NCI-H2196 treated with DMSO at 0.1 percent for 48 hours (cell line): ENCODE data around the gene TSSC4.
A peak's percentile ranks its signal among the peaks of the same experiment; 100 is the strongest.

Experiments
- DNase-seq: peaks from one replicate; lab custom pipeline; 2025; ENCODE audit not compliant: unreplicated experiment; lab: John Stamatoyannopoulos, UW

Gene TSSC4

DNA sequence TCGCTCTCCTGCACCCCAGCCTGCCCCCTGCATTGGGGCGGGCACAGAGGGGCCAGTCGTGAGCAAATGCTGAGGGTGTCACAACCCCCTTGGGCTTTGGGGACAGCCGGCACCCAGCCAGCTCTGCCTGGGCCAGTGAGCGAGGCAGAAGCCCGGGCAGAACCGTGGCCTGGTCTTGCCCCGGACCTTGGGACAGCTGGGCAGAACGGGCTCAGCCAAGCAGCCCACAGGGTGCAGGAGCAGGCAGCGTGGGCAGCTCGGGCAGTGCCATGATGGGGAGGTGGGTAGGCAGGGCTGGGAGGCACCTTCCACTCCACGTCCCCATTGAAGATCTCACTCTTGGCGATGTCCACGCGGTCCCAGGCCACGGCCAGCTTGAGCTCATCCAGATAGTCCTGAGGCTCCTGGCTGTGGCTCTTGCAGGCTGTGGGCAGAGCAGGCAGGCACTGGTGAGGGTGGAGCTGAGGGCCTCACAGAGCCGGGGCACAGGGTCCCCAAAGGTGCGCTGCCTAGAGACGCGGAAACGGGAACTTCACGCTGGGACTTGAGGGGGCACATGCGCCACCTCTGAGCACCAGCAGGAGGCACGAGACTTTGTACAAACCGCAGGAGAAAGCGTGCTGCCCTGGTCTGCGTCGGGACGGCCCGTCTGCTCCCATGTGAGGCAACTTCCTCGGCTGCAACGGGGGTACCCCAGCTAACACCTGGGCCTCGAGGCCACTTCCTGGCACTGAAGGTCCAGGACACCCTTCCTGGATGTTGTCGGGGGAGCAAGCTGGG is 15.2 kb downstream of the TSSC4 start:
- no peak for DNase-seq

DNA sequence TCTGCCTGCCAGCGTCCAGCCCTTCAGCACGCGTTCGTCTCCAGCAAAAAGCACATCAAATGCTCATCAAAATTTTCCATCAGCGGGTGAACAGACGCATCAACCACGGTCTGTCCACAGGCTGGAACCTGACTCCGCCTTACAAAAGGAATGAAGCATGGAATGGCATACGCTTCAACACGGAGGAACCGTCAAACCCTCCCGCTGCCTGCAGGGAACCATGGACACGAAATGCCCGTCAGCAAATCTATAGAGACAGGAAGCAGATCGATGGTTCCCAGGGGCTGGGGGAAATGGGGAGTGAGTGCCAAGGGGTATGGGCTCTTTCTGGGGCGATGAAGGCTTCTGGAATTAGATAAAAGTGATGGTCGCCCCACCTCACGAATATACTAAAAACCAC is 16.2 kb downstream of the TSSC4 start:
- no peak for DNase-seq

DNA sequence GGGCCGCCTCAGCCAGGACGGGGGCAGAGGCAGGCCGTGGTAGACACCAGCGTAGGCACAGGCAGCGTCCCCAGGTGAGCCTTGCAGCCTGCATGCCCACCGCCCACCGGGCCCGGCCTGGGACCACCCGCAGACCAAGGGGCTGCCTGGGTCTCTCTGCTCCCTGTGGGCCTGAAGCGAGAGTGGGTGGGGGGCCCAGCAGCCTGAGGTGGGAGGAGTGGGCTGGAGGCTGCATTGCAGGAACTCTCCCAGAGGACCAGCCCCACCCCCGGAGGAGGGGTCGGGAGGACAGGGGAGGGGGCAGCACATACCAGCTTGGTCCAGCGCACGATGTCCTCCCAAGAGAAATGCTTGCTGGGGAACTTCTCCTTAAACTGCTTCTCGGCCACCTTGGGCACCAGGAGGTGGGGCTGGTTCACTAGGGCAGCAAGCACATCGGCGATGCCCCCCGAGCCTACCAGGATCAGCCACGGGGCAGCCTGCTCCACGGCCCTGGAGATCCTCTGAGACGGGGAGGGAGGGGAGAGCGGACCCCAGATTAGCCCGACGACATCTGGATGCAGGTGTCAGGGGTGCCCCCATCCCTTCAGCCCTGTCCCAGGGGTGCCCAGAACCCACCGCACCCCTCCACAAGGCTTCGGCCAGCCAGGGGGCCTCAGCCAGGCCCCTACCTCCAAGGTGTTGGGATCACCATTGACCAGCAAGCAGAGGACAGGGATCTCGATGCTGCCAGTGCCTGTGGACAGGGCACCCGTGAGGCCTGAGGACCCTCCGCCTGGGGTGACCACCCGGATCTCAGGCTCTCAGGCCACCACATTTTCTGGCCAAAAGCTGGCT is 17.5 kb downstream of the TSSC4 start:
- no peak for DNase-seq

DNA sequence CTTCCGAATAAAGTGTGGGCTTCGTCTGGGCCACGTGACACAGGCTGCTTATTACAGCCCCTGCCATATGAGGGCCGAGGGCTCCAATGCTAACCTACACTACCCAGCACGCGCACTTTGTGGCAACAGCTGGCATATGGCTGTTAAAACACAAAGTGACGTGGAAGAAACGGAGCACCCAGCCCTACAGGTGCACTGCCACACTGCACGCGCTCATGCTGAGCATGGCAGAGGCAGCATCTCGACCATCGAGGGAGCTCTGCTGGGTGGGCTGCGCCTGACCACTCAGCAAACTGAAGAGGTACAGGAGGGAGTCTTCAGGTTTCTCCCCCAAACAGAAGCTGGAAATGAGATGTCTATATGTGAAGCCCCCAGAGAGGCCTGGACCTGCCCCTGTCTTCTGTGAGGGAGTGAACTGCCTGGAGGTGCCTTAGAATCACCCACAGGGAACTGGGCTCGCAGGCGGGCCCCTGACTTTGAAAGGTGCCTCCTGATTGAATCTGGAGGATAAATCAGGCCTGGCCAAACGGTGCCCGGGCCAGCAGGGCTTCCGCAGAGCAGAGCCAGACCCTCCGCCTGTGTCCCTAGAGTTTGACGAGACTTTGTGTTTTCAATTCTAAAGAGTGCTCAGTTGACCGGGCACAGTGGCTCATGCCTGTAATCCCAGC is 18.3 kb downstream of the TSSC4 start:
- no peak for DNase-seq

DNA sequence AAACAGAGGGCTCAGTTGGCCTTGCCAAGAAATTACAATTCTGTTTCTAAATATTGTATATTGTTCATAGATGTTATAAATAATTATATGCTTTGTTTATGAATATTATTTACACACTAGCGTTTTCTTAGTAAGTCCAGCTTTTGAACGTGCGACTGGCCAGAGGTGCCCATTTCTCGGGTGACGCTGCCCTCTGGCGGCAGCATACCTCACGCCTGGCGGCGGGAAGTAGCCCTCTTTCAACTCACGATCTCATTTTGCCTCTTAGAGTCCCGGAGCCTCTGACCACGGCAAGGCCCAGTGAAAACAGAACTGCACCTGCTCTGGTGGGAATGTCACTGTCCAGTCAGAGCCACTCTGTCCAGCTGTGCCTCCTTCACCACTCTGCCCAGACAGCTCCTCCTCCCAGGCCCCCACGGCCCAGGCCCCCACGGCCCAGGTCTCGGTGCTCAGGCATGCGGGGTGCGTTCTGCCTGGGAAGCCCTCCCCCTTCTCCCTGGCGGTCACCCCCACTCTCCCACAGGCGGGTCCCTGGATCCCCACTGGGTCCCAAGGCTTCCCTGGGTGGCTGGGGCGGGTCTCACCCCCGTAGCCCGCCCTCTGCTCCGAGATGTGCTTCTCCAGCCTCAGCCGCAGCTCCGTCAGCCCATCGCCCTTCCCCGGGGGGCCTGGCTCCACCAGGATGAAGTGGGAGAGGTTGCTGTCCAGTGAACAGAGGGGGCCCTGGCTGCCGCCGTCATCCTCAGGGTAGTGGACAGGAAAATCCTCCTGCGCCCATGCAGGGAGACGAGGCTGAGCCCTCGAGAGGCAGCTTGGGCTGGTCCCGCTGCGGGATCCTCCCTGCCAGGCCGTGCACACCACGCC is 19.3 kb downstream of the TSSC4 start:
- DNase-seq = peak; percentile 52

DNA sequence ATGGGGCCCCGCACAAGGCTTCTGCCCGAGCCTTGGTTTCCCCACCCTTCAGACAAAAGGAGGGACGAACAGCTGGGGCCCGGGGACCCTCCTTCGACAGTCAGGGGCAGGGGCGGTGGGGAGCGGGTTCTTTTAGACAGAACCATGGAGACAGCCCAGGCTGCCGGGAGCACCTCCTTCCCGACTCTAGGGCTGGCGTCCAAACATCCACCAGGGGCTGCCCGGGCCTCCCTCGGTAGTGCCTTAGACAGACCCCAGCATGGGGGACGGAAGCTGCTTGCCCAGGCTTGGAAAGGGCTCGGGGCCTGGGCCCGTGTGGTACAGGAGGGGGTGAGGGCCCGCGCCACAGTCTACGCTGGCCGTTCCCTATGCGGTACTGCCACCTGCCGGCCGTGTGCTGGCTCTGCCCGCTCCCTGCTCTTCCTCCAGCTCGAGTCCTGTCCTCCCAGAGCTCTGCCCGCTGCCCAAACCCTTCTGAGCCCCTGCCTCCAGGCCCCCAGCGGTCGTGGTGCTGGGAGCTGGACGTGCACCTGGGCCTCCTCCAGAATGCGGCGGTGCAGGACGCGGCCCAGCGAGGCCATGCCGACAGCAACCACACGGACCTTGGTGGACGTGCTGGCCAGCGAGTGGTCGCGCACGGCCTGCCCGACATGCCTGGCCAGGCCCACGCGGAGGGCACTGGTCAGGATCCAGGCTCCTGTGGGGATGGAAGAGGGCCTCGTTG is 20.1 kb downstream of the TSSC4 start:
- peak; percentile 74 for DNase-seq

DNA sequence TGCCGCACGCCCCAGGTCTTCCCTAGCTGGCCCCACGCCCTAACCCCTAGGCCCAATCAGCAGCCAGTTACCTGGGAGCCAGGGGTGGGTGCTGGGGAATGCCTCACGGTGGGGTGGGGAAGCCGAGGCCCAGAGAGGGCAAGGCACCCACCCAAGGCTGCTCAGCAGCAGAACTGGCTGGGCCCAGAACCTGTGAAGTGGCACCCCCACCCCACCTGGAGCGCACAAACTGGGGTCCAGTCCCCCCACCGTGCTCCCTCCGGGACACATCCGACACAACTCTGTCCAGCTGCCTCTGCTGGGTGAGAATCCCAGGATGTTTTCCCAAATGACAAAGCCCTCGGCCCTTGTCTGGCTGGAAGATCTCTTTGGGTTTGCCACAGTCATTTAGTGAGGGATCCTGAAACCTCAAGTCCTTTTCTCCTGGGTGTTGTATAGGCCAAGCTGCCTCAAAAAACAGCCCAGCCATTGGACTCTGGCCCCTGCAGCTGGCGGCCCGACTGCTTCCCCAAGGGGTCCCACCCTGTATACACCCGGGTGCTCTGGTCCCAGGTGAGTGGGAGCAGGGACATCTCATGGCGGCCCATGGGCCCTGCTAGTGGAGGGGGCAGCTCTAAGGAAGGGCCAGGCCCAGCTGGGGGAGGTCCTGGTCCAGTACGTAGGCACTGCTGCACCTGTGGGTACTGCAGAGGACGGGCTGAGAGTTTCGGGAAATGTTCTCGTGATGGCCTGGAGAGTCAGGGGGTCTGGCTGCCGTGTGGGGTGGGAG is 20.9 kb downstream of the TSSC4 start:
- DNase-seq = no peak

DNA sequence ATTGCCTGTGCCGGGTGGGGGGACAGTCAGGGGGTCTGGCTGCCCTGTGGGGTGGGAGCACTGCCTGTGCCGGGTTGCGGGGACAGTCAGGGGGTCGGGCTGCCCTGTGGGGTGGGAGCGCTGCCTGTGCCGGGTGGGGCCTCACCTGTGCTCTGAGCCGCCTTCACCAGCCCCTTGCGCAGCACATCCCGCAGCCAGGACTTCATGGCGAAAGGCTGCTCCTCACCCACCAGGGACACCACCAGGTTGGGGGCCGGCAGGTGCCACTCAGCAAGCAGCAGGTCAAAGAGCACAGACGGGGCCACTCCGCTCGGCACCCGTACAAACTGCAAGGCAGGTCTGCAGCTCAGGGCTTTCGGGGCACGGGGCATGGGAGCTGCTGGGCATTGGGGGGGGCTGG is 21.4 kb downstream of the TSSC4 start:
- DNase-seq = no peak

DNA sequence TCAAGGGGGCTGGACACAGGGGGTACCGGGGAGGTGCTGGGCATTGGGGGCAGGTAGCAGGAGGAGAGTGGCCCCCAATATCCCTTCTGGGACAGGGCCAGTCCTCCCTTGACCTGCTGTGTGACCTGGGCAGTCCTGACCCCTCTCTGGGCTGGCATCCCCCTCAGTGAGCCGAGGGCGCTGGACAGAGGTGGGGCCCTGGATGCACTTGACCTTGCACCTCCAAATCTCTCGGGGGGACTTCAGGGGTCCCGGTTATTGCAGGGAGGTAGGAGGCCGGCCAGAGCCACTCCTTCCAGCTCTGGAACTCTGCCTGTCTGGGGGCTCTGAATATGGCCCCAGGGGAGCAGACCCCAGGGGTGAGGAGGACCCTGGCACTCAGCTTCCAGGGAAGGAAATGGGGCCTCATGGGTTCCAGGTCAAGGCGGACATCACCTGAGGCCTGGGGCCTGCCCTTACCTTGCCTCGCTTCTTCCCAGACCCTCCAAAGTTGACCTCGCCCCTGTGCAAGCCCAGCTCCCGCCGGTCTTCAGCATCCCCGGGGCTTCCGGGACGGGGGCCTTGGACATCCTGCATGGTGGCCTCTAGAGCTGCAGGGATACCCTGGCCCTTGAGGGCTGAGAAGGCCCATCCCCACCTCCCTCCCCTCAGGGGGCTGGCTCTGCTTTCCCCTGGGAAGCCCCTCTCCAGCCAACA is 22.1 kb downstream of the TSSC4 start:
- no peak for DNase-seq

DNA sequence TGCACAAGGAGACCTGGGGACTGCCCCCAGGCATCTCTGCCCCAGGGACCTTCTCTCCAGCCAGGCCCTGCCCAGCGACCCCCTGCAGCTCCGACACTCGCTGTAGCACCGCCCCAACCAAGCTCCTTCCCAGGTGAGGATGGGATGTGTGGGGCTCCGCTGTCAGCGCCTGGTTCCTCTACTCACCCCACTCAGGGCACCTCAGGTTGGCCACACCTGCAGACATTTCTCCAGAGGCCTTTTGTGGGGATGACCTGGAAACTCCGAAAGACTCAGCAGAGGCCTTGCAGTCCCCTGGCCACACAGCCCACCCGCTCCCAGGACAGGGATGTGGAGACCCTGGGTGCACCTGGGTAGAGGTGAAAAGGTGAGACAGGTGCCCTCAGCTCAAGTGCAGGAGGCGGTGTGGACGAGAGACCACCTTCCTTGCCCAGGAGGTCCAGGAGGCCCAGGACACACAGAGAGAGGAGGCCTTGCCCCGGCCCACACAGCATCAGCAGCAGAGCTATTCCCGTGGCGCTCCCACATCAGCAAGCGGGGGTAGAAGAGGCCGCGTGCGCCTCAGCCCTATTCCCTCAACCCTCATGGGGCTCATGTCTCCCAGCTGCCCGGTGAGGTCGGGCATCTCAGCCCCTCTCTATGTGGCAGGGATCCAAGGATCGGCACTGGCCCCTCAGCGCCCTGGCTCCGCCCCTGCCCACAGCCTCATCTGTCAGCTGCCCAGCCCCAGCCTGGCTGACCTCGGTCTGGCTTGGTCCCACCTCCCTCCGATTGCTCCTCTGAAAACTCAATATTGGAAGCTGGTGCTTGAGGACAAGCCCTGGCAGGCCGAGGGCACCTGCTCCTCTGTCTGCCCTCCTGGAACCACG is 22.8 kb downstream of the TSSC4 start:
- no peak for DNase-seq

DNA sequence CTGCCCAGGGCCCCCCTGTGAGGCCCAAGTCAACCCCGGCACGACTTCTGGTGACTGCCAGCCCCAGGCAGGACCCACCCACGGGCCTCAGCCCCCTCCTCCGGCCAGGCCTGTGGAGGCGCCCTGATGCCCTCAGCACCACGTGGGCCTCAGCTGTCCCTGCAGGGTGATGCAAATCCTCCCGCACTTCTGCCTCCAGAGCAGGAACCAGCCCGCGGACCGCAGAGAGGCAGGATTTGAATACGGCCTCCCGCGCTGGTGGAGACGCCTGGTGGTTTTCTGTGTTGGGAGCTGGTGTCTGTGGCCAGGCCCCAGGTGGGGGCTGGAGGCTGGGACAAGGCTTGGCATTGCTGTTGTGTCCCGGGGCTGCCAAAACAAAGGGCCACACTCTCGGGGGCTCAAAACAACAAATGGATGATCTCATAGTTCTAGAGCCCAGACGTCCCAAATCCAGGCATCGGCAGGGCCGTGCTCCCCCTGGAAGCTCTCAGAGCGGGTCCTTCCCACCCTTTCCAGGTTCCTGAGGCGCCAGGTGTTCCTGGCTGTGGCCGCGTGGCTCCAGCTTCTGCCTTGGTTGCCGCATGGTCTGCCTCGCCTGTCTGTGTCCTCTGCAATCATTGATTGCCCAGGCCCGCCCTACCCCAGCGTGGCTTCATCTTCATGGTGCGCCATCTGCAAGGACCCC is 24.4 kb downstream of the TSSC4 start:
- DNase-seq = no peak

DNA sequence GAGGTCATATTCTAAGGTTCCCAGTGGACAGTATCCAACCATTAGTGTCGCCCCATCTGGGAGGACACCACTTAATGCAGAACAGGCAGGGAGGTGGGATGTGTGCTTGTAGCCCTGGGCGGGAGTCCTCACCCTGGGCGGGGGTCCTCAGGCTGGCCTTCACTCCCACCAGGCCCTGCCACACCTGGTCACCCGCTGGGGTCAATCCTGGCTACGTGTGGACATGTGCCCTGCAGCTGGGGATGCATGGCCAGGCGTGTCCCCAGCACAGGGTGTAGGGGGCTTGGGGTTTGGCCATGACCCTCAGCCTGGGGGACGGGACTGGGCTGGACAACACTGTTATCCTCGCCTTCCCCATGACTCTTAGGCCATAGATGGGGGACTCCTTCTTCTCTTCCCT is 25.0 kb downstream of the TSSC4 start:
- DNase-seq = no peak

DNA sequence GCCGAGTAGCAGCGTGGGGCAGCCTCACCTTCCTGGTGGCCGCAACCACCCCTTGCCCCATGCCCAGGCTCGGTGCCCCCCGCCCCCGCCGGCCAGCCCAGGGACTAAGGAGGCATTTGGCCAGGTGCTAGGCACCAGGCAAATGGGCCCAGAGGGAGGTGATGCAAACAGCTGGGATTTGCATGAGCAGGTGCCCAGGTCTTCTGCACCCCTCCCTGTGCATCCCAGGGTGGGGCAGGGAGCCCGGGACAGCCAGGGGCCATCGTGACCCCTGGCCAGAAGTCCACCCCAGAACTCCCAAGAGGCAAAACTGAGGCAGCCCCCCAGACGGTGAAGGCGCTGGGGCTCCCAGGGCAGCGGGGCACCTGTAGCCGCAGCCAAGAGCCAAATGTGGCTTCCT is 25.7 kb downstream of the TSSC4 start:
- no peak for DNase-seq

DNA sequence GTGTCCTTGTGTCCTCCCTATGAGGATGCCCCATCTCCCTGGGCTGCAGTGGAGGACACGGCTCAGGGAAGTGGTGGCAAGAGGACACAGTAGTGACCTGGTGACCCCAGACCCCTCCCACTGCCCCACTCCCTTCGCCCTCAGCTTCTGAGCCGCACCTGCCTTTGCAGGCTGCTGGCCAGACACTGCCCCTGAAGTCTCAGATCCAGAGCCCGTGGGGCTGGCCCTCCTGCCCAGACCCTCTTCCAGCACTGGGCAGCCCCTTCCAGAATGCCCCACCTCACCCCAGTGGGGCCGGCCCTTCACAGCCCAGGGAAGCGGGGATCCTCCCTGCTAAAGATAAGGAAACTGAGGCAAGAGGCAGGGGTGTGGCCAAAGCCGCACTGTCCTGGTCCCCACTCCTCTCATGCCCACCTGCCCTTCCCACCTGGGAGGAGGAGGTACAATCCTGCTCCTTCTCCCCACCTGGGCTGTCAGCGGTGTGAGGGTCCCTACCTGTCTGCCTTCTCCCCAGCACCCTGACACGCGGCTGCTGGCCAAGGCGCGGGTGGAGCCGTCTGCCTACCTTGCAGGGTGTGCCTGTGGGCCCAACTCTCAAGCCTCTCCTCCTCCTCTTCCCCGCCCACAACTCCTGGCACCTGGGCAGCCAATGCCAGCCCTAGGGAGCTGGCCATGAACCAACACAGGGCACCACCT is 26.4 kb downstream of the TSSC4 start:
- peak; percentile 13 for DNase-seq

DNA sequence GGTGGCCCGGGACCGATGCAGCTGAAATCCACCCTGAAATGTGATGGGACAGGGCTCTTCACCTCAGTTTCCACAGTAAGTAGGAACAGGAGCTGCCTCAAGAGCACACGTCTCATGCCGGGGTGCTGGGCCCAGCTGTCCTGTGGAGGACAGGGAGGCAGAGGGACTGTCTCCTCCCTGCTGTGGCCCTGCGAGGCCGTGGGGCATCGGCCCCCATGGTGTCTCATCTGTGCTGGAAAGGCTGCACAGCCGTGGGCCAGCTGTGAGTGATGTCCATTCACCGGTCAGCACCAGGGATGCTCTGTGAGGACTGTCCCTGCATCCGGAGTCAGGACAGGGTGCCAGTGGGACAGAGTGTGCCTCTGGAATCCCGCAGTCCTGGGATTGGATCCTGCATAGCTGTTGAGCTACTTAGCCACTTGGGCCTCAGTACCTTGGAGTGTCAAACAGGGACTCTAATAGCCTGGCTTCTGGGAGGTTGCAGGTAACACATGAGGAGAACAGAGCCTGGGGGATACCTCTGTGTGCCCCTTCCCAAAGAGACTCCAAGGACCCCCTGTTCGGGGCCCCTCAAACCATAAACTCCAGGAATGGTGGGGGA is 27.3 kb downstream of the TSSC4 start:
- DNase-seq = no peak

DNA sequence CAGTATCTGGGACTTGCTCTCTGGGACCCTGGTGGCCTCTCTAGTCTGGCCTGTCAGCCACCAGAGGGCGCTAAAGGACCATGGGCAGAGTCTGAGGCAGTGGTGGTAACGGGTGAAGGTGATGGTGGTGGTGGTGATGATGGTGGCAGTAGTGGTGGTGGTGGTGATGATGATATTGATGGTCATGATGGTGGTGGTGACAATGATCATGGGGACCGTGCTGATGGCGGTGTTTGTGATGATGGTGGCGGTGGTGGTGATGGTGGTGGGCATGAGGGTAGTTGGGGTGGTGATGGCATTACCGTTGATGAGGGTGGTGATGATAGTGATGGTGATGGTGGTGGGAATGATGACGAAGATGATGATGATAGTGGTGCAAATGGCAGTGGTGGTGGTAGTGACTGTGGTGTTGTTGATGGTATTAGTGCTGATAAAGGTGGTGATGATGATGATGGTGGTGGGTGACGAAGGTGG is 27.8 kb downstream of the TSSC4 start:
- DNase-seq = peak; percentile 35
